HCT116 (cell line): ENCODE measurements around the gene PCBP3. TPM values are rescaled to one million over a fixed set of nuclear protein-coding genes. Genes with fewer than 3 reads are reported as not detected.

Experiments used
- ATAC-seq: fragments of 200-7000 bp; cut with Tn5 transposase; 2 replicates; pipeline ENCODE4 v1.9.1; 2020; ENCODE audit warnings: mild to moderate bottlenecking, moderate library complexity
- BruUV-seq: library from RNA; stranded (reverse); fragments of 400-500 nt; replicated peaks from 2 replicates; lab custom pipeline; 2021; lab: Mats Ljungman, UMichigan
- CTCF ChIA-PET: fragments of 300-600 bp; sonication (Branson Sonifier 250); formaldehyde crosslinking; loops from one replicate; lab custom pipeline; 2021; ENCODE audit warnings: antibody characterized with exemption; lab: Charles Lee
- POLR2A ChIA-PET: fragments of 300-600, 350-600 bp; sonication (Branson Sonifier 250); formaldehyde crosslinking; loops from one replicate; lab custom pipeline; 2021; ENCODE audit warnings: antibody characterized with exemption; lab: Charles Lee
- RAD21 ChIA-PET, 2 experiments: fragments of 300-600 bp; sonication (Branson Sonifier 250); formaldehyde crosslinking; loops; one replicate each; lab custom pipeline; 2023; ENCODE audit warnings: low total read pairs in 2 of 2; ENCODE audit not compliant: uncharacterized antibody in 2 of 2, unreplicated experiment in 2 of 2, low non-redundant PET in 1 of 2; lab: Charles Lee
- DNase-seq: peaks from one replicate; pipeline ENCODE4 v3.0.0-alpha.2; 2010; ENCODE audit warnings: low read depth, low spot score
- H2AFZ ChIP-seq: fragments of 200-600 bp; shearing (Covaris generic), sonication (generic); 2 replicates; pipeline ENCODE4 v1.6.1; 2017; ENCODE audit warnings: low read depth, mixed run types, mixed read lengths, antibody characterized with exemption, low read length; ENCODE audit not compliant: poor library complexity, severe bottlenecking
- H3K27ac ChIP-seq: 2 replicates; pipeline ENCODE4 v1.5.1; 2012; ENCODE audit warnings: low read depth, low read length
- H3K27me3 ChIP-seq: fragments of 200-600 bp; sonication (generic); 2 replicates; pipeline ENCODE4 v1.6.1; 2016; ENCODE audit warnings: mixed run types, low read length, mixed read lengths; ENCODE audit not compliant: insufficient read depth
- H3K36me3 ChIP-seq, 2 experiments: fragments of 200-500 bp in 1 of 2; fragments of 200-600 bp in 1 of 2; sonication (Bioruptor generic) in 1 of 2; sonication (generic) in 1 of 2; 2 replicates each; pipeline versions ENCODE4 v1.5.1 to v1.6.1; 2014 to 2016; ENCODE audit warnings: low read length in 2 of 2, inconsistent platforms in 1 of 2, mixed read lengths in 1 of 2, mixed run types in 1 of 2; ENCODE audit not compliant: insufficient read depth in 2 of 2, control insufficient read depth in 1 of 2
- H3K4me1 ChIP-seq, 2 experiments: fragments of 200-600 bp in 1 of 2; sonication (generic) in 1 of 2; 2 replicates each; pipeline versions ENCODE4 v1.5.1 to v1.6.1; 2012 to 2017; ENCODE audit warnings: low read length in 2 of 2, inconsistent platforms in 1 of 2, mild to moderate bottlenecking in 1 of 2, mixed read lengths in 1 of 2, mixed run types in 1 of 2, moderate library complexity in 1 of 2; ENCODE audit not compliant: insufficient read depth in 2 of 2, control insufficient read depth in 1 of 2
- H3K4me2 ChIP-seq: fragments of 200-600 bp; sonication (generic); 2 replicates; pipeline ENCODE4 v1.6.1; 2017; ENCODE audit warnings: mixed run types, low read length, mixed read lengths
- H3K4me3 ChIP-seq, 2 experiments: fragments of 200-600 bp in 1 of 2; sonication (generic) in 1 of 2; replicated peaks in 1 of 2; 2 replicates each; pipeline ENCODE4 v1.5.1; 2011 to 2016; ENCODE audit warnings: low read length in 2 of 2, control low read depth in 1 of 2, low read depth in 1 of 2, mild to moderate bottlenecking in 1 of 2, mixed read lengths in 1 of 2, mixed run types in 1 of 2
- H3K79me2 ChIP-seq: fragments of 200-600 bp; sonication (generic); 2 replicates; pipeline ENCODE4 v1.6.1; 2017; ENCODE audit warnings: mild to moderate bottlenecking, mixed run types, low read length, moderate library complexity, mixed read lengths; ENCODE audit not compliant: insufficient read depth
- H3K9ac ChIP-seq: fragments of 200-600 bp; sonication (generic); 2 replicates; pipeline ENCODE4 v1.6.1; 2016; ENCODE audit warnings: low read length, mixed read lengths
- H3K9me2 ChIP-seq: fragments of 200-600 bp; sonication (generic), shearing (Covaris generic); 2 replicates; pipeline ENCODE4 v1.6.1; 2017; ENCODE audit warnings: mixed run types, mild to moderate bottlenecking, moderate library complexity; ENCODE audit not compliant: insufficient read depth
- H3K9me3 ChIP-seq, 2 experiments: fragments of 200-500 bp in 1 of 2; fragments of 200-600 bp in 1 of 2; sonication (Bioruptor generic) in 1 of 2; sonication (generic) in 1 of 2; 2 replicates each; pipeline ENCODE4 v1.6.1; 2014 to 2017; ENCODE audit warnings: low read length in 2 of 2, mixed read lengths in 2 of 2, inconsistent platforms in 1 of 2, low read depth in 1 of 2, mild to moderate bottlenecking in 1 of 2, mixed run types in 1 of 2, moderate library complexity in 1 of 2; ENCODE audit not compliant: control insufficient read depth in 1 of 2, insufficient read depth in 1 of 2
- H4K20me1 ChIP-seq: fragments of 200-600 bp; sonication (generic), shearing (Covaris generic); 2 replicates; pipeline ENCODE4 v1.6.1; 2017; ENCODE audit warnings: mixed run types, mild to moderate bottlenecking, moderate library complexity; ENCODE audit not compliant: insufficient read depth
- CEBPB ChIP-seq: IDR thresholded peaks from 2 replicates; pipeline ENCODE4 v1.6.1; 2012; ENCODE audit warnings: low read depth
- EGR1 ChIP-seq: IDR thresholded peaks from 2 replicates; pipeline ENCODE4 v1.6.1; 2012; ENCODE audit warnings: low read depth
- ELF1 ChIP-seq: IDR thresholded peaks from 2 replicates; pipeline ENCODE4 v1.6.1; 2012; ENCODE audit warnings: low read depth, borderline replicate concordance
- EZH2phosphoT487 ChIP-seq: fragments of 200-600 bp; IDR thresholded peaks from 2 replicates; pipeline ENCODE4 v1.6.1; 2018; ENCODE audit warnings: antibody characterized with exemption, borderline replicate concordance
- FOSL1 ChIP-seq: IDR thresholded peaks from 2 replicates; pipeline ENCODE4 v1.6.1; 2012; ENCODE audit warnings: low read depth
- MAX ChIP-seq: IDR thresholded peaks from 2 replicates; pipeline ENCODE4 v1.6.1; 2012
- POLR2A ChIP-seq: IDR thresholded peaks from 2 replicates; pipeline ENCODE4 v1.7.0; 2011; ENCODE audit warnings: borderline replicate concordance; ENCODE audit not compliant: insufficient read depth, insufficient read length; ENCODE audit errors: extremely low read depth
- POLR2AphosphoS5 ChIP-seq: IDR thresholded peaks from 2 replicates; pipeline ENCODE4 v1.6.1; 2011; ENCODE audit warnings: mild to moderate bottlenecking, low read depth, low read length, moderate library complexity
- RAD21 ChIP-seq: IDR thresholded peaks from 2 replicates; pipeline ENCODE4 v1.6.1; 2012; ENCODE audit warnings: low read depth, mild to moderate bottlenecking
- REST ChIP-seq: IDR thresholded peaks from 2 replicates; pipeline ENCODE4 v1.6.1; 2012; ENCODE audit warnings: low read depth
- SIN3A ChIP-seq: IDR thresholded peaks from 2 replicates; pipeline ENCODE4 v1.6.1; 2012; ENCODE audit warnings: low read depth
- SP1 ChIP-seq: IDR thresholded peaks from 2 replicates; pipeline ENCODE4 v1.6.1; 2012; ENCODE audit warnings: low read depth
- SRF ChIP-seq: IDR thresholded peaks from 2 replicates; pipeline ENCODE4 v1.6.1; 2012; ENCODE audit warnings: low read depth
- TCF7L2 ChIP-seq: IDR thresholded peaks from 2 replicates; pipeline ENCODE4 v1.7.0; 2011; ENCODE audit warnings: borderline replicate concordance, inconsistent platforms; ENCODE audit not compliant: insufficient read depth, insufficient read length; ENCODE audit errors: extremely low read depth
- YY1 ChIP-seq: IDR thresholded peaks from 2 replicates; pipeline ENCODE4 v1.6.1; 2011; ENCODE audit warnings: low read length, low read depth, moderate library complexity, mild to moderate bottlenecking; ENCODE audit not compliant: insufficient replicate concordance; ENCODE audit errors: extremely low read depth
- ZFX ChIP-seq: fragments of 450-650 bp; IDR thresholded peaks from 2 replicates; pipeline ENCODE4 v1.6.1; 2017
- ZNF274 ChIP-seq: fragments of 200-500 bp; sonication (Bioruptor generic); IDR thresholded peaks from 2 replicates; pipeline ENCODE4 v1.6.1; 2014; ENCODE audit warnings: mild to moderate bottlenecking, low read depth, low read length, inconsistent platforms
- intact Hi-C: fragments of 100-400 bp; cut with micrococcal nuclease; formaldehyde crosslinking; loops from 2 replicates; pipeline ENCODE4 v1.10.0; 2022
- total RNA-seq: library from RNA; stranded (reverse); gene quantifications from one replicate; pipeline ENCODE4 v1.2.1, GENCODE V29; 2021; ENCODE audit not compliant: unreplicated experiment
- TF ChIP-seq, protein P1 (sequence below): IDR thresholded peaks from 2 replicates; pipeline ENCODE4 v1.6.1; 2012

The PCBP3 gene
- total RNA-seq, 1 experiment from 2014 or later, result 3.1 TPM

GRCh38 chr21:45906196-45906805, 262.8 kb downstream of the PCBP3 start:
- POLR2A ChIA-PET, result no interaction called here
- Histone ChIP-seq H4K20me1 (no peaks in the 10 kb centered on the region), H3K36me3 (no peaks in the 10 kb centered on the region), H3K9me2 (no peaks in the 10 kb centered on the region), H2AFZ (no peak overlapping the region), H3K79me2 (no peaks in the 10 kb centered on the region), H3K9ac (no peak overlapping the region), H3K4me2 (no peak overlapping the region), H3K4me3 (no peak overlapping the region), H3K27ac (no peak overlapping the region), H3K27me3 (no peaks in the 10 kb centered on the region), H3K9me3 (no peaks in the 10 kb centered on the region), H3K4me1 (no peaks in the 10 kb centered on the region)
- intact Hi-C loops, result no loop called here
- BruUV-seq, result no TSS peak
- DNase-seq, result no peak
- no peak for ATAC-seq
- RAD21 ChIA-PET, result no interaction called here
- CTCF ChIA-PET, result no interaction called here
- TF ChIP-seq TCF7L2, result no peak
- no peak for TF ChIP-seq CEBPB
- TF ChIP-seq SIN3A, result no peak
- TF ChIP-seq POLR2AphosphoS5, result no peak
- no peak for TF ChIP-seq EZH2phosphoT487
- TF ChIP-seq SRF, result no peak
- no peak for TF ChIP-seq EGR1
- no peak for TF ChIP-seq FOSL1
- TF ChIP-seq, protein P1, sequence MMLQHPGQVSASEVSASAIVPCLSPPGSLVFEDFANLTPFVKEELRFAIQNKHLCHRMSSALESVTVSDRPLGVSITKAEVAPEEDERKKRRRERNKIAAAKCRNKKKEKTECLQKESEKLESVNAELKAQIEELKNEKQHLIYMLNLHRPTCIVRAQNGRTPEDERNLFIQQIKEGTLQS, result no peak
- TF ChIP-seq ZNF274, result no peak
- TF ChIP-seq REST, result no peak
- no peak for TF ChIP-seq ZFX
- TF ChIP-seq YY1, result no peak
- no peak for TF ChIP-seq MAX
- no peak for TF ChIP-seq RAD21
- TF ChIP-seq POLR2A, result no peak
- no peak for TF ChIP-seq ELF1
- TF ChIP-seq SP1, result no peak
